BE2C (cell line): ENCODE measurements around the gene MYH9.

ENCODE experiments used
- DNase-seq: peaks from one replicate; pipeline ENCODE4 v3.0.0-alpha.2; 2020
- H3K27me3 ChIP-seq: fragments of 250-450 bp; sonication (Bioruptor Pico); 2 replicates; pipeline ENCODE4 v1.5.1; 2020; ENCODE audit warnings: mild to moderate bottlenecking
- H3K36me3 ChIP-seq: fragments of 250-450 bp; sonication (Bioruptor Pico); 2 replicates; pipeline ENCODE4 v1.5.1; 2020; ENCODE audit warnings: mild to moderate bottlenecking
- H3K4me1 ChIP-seq: fragments of 250-450 bp; sonication (Bioruptor Pico); 2 replicates; pipeline ENCODE4 v1.5.1; 2020
- H3K4me3 ChIP-seq: 2 replicates; pipeline ENCODE4 v1.5.1; 2011; ENCODE audit warnings: low read depth, low read length
- H3K9me3 ChIP-seq: fragments of 250-450 bp; sonication (Bioruptor Pico); 2 replicates; pipeline ENCODE4 v1.5.1; 2020
- CTCF ChIP-seq: IDR thresholded peaks from 2 replicates; pipeline ENCODE4 v1.5.1; 2012; ENCODE audit warnings: mild to moderate bottlenecking, low read depth, low read length

The MYH9 gene

GRCh38 chr22:36234919-36235318 is 152.8 kb downstream of the MYH9 start:
- H3K27me3 ChIP-seq, result no peaks in the 10 kb centered on the region
- H3K4me1 ChIP-seq, result peaks cover 3% of the 10 kb centered on the region; the same call in 1 of the 2 replicates
- no peak overlapping the region for H3K4me3 ChIP-seq
- no peak for DNase-seq
- H3K9me3 ChIP-seq, result no peaks in the 10 kb centered on the region; the same call in 1 of the 2 replicates
- TF ChIP-seq CTCF, result no peak
- no peaks in the 10 kb centered on the region for H3K36me3 ChIP-seq

DNA sequence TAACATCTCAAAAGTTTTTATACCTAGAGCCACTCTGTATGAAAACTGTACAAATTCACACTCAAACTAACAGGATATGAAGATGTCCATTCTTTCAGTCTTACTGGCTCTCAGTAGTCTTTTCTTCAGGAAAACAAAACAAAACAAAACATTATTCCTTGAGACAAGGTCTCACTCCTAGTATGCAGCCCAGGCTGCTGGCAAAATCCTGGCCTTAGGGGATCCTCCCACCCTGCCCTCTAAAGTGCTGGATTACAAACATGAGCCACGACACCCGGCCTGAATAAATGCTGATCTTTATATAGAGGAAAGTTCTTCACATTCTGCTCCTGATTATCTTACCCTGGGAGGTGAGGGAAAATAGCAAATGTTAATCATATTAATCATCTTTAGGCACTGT is 153.6 kb downstream of the MYH9 start:
- Histone ChIP-seq H3K4me1 (no peaks in the 10 kb centered on the region), H3K36me3 (no peaks in the 10 kb centered on the region), H3K4me3 (no peak overlapping the region), H3K27me3 (no peaks in the 10 kb centered on the region), H3K9me3 (no peaks in the 10 kb centered on the region; the same call in 1 of the 2 replicates)
- no peak for TF ChIP-seq CTCF
- no peak for DNase-seq

GRCh38 chr22:36233796-36234195 is 154.0 kb downstream of the MYH9 start:
- H3K27me3 ChIP-seq, result no peaks in the 10 kb centered on the region
- H3K36me3 ChIP-seq, result no peaks in the 10 kb centered on the region
- H3K4me3 ChIP-seq, result no peak overlapping the region
- no peak for TF ChIP-seq CTCF
- DNase-seq, result no peak
- H3K9me3 ChIP-seq, result no peaks in the 10 kb centered on the region; the same call in 1 of the 2 replicates
- no peaks in the 10 kb centered on the region for H3K4me1 ChIP-seq

GRCh38 chr22:36232715-36233401 is 154.9 kb downstream of the MYH9 start:
- DNase-seq, result no peak
- Histone ChIP-seq H3K27me3 (no peaks in the 10 kb centered on the region), H3K36me3 (no peaks in the 10 kb centered on the region), H3K4me3 (no peak overlapping the region), H3K4me1 (no peaks in the 10 kb centered on the region), H3K9me3 (no peaks in the 10 kb centered on the region; the same call in 1 of the 2 replicates)
- TF ChIP-seq CTCF, result no peak
